LHCN-M2 (cell line): ENCODE data around the gene NAT16. TPM values are rescaled to one million over a fixed set of nuclear protein-coding genes. Genes with fewer than 3 reads are reported as not detected.
"Not testable (repeated sequence)": the region's sequence is repeated elsewhere in the genome, so short reads cannot be mapped to it uniquely, and the experiment has no call there.

Experiments
- DNase-seq: peaks from one replicate; pipeline ENCODE4 v3.0.0-alpha.2; 2012; ENCODE audit warnings: low read depth
- polyA plus RNA-seq: library from polyadenylated mRNA; unstranded; fragments of >200 nt; gene quantifications from one replicate; pipeline ENCODE4 v1.2.1, GENCODE V29; 2012; ENCODE audit warnings: missing spikeins
- total RNA-seq: library from RNA; depleted of rRNA; stranded (reverse); fragments of >200 nt; gene quantifications from 2 replicates; pipeline ENCODE4 v1.2.3, GENCODE V29; 2014; rRNA removed

The NAT16 gene
- total RNA-seq, result not detected in 2 replicates
- polyA plus RNA-seq, result 0.06 TPM

GRCh38 chr7:101180130-101180755 is at the start of gene NAT16:
Gene NAT16 (minus strand): TSS chr7:101180293. CDS start chr7:101174807, 5,486 bp downstream.
- DNase-seq, result no peak

- DNase-seq, result no peak
These were observed 46.6 kb upstream of the NAT16 start for GRCh38 chr7:101226721-101227120.

- DNase-seq, result no peak
These were observed 45.6 kb upstream of the NAT16 start for GRCh38 chr7:101225650-101226049.

- DNase-seq, result no peak
These were observed 43.4 kb upstream of the NAT16 start for GRCh38 chr7:101223528-101223927.

- DNase-seq, result no peak
These were observed 42.3 kb upstream of the NAT16 start for GRCh38 chr7:101222275-101222830.

GRCh38 chr7:101220295-101220694 is 40.2 kb upstream of the NAT16 start:
- no peak for DNase-seq

GRCh38 chr7:101218236-101219125 is 38.4 kb upstream of the NAT16 start:
- DNase-seq, result no peak

- peak; percentile 99 for DNase-seq
These were observed 37.5 kb upstream of the NAT16 start, which contains the start of the genes PLOD3 and ZNHIT1 for GRCh38 chr7:101217388-101218235. Gene PLOD3 (minus strand): TSS chr7:101217581. CDS start chr7:101217274, 307 bp downstream. Gene ZNHIT1 (plus strand): TSS chr7:101218165. CDS start chr7:101218196, 31 bp downstream.

- peak; percentile 34 for DNase-seq
These were observed 36.8 kb upstream of the NAT16 start for GRCh38 chr7:101216860-101217387.

- DNase-seq, result no peak
These were observed 36.1 kb upstream of the NAT16 start for GRCh38 chr7:101216001-101216859.

- DNase-seq, result no peak
These were observed 31.9 kb upstream of the NAT16 start for GRCh38 chr7:101212014-101212413.

GRCh38 chr7:101211501-101211900 is 31.4 kb upstream of the NAT16 start:
- DNase-seq, result no peak

GRCh38 chr7:101210143-101210542 is 30.1 kb upstream of the NAT16 start:
- DNase-seq, result no peak

GRCh38 chr7:101208794-101209193 is 28.7 kb upstream of the NAT16 start:
- no peak for DNase-seq

GRCh38 chr7:101207459-101207858 is 27.4 kb upstream of the NAT16 start:
- DNase-seq, result no peak

GRCh38 chr7:101206665-101207042 is 26.6 kb upstream of the NAT16 start:
- no peak for DNase-seq

GRCh38 chr7:101205901-101206664 is 26.0 kb upstream of the NAT16 start:
- no peak for DNase-seq

- DNase-seq, result not testable (repeated sequence)
These were observed 23.9 kb upstream of the NAT16 start for GRCh38 chr7:101203740-101204738.
